A673 (cell line): Measurements from ENCODE around the gene GABARAPL2.
"Not testable (repeated sequence)": the region's sequence is repeated elsewhere in the genome, so short reads cannot be mapped to it uniquely, and the experiment has no call there.

Experiments
- EZH2 ChIP-seq: fragments of 200-600 bp; sonication (generic); IDR thresholded peaks from 2 replicates; pipeline ENCODE4 v1.6.1; 2017; ENCODE audit warnings: borderline replicate concordance, low read depth, mild to moderate bottlenecking, mixed read lengths, antibody characterized with exemption, low read length; ENCODE audit not compliant: poor library complexity, severe bottlenecking
- TF ChIP-seq, protein P1 (sequence below): fragments of 300-800, 200-600 bp; sonication (generic); conservative IDR thresholded peaks from 2 replicates; pipeline ENCODE4 v1.5.1; 2017; ENCODE audit warnings: low read depth, mild to moderate bottlenecking, antibody characterized with exemption, low read length, moderate library complexity, mixed read lengths

DNA sequence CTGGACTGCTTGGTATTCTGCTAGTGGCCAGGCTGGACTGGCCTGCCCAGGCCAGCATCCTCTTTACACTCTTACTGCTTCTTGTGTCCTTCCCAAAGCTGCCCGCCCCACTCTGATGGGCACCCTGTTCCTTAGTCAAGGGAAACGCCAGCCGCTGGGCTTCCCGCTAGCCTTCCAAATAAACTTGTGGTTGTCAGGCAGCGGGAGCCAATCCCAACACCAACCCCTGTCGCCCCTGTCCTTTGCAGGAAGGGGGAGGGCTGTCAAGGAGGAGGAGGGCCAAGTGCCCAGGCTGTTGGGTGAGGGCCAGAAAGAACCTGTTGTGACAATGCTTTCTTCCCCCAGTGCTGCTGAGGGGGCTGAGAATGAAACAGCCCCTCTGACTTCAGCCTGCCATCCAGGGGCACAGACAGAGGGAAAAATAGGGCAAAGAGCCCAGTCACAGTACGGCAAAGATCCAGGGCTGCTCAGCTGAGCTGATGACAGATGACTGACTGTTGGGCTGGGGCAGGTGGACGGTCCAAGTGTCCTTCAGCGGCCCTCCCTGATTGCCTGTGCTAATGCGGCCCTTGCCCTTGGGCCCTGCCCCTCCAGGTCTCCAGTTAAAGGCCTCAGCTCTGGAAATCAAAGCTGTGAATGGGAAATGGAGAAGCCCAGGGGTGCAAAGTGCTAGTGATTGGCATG, 27.2 kb upstream of the GABARAPL2 start:
- TF ChIP-seq, protein P1, sequence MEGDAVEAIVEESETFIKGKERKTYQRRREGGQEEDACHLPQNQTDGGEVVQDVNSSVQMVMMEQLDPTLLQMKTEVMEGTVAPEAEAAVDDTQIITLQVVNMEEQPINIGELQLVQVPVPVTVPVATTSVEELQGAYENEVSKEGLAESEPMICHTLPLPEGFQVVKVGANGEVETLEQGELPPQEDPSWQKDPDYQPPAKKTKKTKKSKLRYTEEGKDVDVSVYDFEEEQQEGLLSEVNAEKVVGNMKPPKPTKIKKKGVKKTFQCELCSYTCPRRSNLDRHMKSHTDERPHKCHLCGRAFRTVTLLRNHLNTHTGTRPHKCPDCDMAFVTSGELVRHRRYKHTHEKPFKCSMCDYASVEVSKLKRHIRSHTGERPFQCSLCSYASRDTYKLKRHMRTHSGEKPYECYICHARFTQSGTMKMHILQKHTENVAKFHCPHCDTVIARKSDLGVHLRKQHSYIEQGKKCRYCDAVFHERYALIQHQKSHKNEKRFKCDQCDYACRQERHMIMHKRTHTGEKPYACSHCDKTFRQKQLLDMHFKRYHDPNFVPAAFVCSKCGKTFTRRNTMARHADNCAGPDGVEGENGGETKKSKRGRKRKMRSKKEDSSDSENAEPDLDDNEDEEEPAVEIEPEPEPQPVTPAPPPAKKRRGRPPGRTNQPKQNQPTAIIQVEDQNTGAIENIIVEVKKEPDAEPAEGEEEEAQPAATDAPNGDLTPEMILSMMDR, result not testable (repeated sequence)
- TF ChIP-seq EZH2, result not testable (repeated sequence)
